Diencephalon (tissue), 1 donor: ENCODE data around the gene CPNE5. TPM values are rescaled to one million over a fixed set of nuclear protein-coding genes. Genes with fewer than 3 reads are reported as not detected.

Source experiments
- total RNA-seq: library from RNA; depleted of rRNA; stranded (reverse); fragments of >200 nt; gene quantifications from one replicate; pipeline ENCODE4 v1.2.3, GENCODE V29; 2014

Gene CPNE5
- total RNA-seq, result 36.0 TPM

GRCh38 chr6:36838896-36839748, at the start of gene CPNE5:
CPNE5 (minus strand) TSS chr6:36839444; CDS start chr6:36839377, 67 bp downstream.

GRCh38 chr6:36885461-36886401, 46.5 kb upstream of the CPNE5 start, which contains the start of gene C6orf89:
C6orf89 (plus strand) TSS chr6:36885952; CDS start chr6:36899445, 13,493 bp downstream.

GRCh38 chr6:36874443-36875249, 35.4 kb upstream of the CPNE5 start, which contains the start of gene PPIL1:
PPIL1 (minus strand) TSS chr6:36874803; CDS start chr6:36874772, 31 bp downstream.

DNA sequence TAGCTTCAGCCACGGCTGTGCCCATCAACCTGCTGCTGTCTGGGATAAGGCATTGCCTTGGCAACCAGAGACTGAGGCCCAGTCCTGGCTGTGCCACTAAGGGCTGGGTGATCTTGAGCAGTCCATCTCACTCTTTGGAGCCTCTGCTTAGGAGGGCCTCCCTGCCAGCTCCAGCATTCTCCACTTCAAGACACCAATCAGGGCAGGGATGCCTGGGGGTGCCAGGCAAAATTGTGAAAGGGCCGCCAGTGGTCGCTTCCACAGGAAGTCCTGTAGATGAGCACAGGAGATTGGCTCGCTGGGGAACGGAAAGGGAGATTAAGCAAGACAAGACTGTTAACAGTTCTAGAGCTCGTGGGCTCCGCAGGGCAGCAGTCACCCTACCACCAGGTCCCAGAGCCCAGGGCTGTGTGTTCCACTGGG, 141.8 kb downstream of the CPNE5 start, which contains the start of gene RAB44:
TSS of gene RAB44 (plus strand) at position 346 of the 423 bp plus-strand sequence. CDS start 6,410 bp downstream, outside the sequence.

Other genes with a start within 250 kb of the CPNE5 start
- gene SRSF3, start 245.1 kb downstream of the CPNE5 start, total RNA-seq, result 202 TPM
- 5.3 TPM for gene CDKN1A, start 160.7 kb downstream of the CPNE5 start, total RNA-seq
- gene RAB44, start 141.6 kb downstream of the CPNE5 start, total RNA-seq, result not detected
- 47.3 TPM for gene PPIL1, start 35.4 kb upstream of the CPNE5 start, total RNA-seq
- gene C6orf89, start 46.5 kb upstream of the CPNE5 start, total RNA-seq, result 38.3 TPM
- gene PI16, start 115.3 kb upstream of the CPNE5 start, total RNA-seq, result 1.2 TPM
- 201 TPM for gene MTCH1, start 146.8 kb upstream of the CPNE5 start, total RNA-seq
- gene FGD2, start 166.2 kb upstream of the CPNE5 start, total RNA-seq, result 3.2 TPM